ENCODE measurements around the gene FRY.

- TF ChIP-seq, protein P1, sequence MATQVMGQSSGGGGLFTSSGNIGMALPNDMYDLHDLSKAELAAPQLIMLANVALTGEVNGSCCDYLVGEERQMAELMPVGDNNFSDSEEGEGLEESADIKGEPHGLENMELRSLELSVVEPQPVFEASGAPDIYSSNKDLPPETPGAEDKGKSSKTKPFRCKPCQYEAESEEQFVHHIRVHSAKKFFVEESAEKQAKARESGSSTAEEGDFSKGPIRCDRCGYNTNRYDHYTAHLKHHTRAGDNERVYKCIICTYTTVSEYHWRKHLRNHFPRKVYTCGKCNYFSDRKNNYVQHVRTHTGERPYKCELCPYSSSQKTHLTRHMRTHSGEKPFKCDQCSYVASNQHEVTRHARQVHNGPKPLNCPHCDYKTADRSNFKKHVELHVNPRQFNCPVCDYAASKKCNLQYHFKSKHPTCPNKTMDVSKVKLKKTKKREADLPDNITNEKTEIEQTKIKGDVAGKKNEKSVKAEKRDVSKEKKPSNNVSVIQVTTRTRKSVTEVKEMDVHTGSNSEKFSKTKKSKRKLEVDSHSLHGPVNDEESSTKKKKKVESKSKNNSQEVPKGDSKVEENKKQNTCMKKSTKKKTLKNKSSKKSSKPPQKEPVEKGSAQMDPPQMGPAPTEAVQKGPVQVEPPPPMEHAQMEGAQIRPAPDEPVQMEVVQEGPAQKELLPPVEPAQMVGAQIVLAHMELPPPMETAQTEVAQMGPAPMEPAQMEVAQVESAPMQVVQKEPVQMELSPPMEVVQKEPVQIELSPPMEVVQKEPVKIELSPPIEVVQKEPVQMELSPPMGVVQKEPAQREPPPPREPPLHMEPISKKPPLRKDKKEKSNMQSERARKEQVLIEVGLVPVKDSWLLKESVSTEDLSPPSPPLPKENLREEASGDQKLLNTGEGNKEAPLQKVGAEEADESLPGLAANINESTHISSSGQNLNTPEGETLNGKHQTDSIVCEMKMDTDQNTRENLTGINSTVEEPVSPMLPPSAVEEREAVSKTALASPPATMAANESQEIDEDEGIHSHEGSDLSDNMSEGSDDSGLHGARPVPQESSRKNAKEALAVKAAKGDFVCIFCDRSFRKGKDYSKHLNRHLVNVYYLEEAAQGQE (IDR thresholded peaks at IDR 0.05; ENCODE audit: insufficient read depth in 1 of 2, low read depth in 2 of 2, low read length in 2 of 2) = no peak
- no peak for TF ChIP-seq POLR2AphosphoS5 (IDR thresholded peaks at IDR 0.05; ENCODE audit: low read depth, low read length)
Observed at GRCh38 chr13:32048816-32049215, 17.2 kb downstream of the FRY start.
